Stimulated activated naive CD4-positive, alpha-beta T cell treated with Interleukin-2 at 50 U/mL for 16 hours (primary cell): ENCODE results near the gene PAFAH1B1.
"Not testable (repeated sequence)": the region's sequence is repeated elsewhere in the genome, so short reads cannot be mapped to it uniquely, and the experiment has no call there.

ENCODE experiments used
- DNase-seq: peaks from one replicate; lab custom pipeline; 2025; lab: John Stamatoyannopoulos, UW

Gene PAFAH1B1

DNA sequence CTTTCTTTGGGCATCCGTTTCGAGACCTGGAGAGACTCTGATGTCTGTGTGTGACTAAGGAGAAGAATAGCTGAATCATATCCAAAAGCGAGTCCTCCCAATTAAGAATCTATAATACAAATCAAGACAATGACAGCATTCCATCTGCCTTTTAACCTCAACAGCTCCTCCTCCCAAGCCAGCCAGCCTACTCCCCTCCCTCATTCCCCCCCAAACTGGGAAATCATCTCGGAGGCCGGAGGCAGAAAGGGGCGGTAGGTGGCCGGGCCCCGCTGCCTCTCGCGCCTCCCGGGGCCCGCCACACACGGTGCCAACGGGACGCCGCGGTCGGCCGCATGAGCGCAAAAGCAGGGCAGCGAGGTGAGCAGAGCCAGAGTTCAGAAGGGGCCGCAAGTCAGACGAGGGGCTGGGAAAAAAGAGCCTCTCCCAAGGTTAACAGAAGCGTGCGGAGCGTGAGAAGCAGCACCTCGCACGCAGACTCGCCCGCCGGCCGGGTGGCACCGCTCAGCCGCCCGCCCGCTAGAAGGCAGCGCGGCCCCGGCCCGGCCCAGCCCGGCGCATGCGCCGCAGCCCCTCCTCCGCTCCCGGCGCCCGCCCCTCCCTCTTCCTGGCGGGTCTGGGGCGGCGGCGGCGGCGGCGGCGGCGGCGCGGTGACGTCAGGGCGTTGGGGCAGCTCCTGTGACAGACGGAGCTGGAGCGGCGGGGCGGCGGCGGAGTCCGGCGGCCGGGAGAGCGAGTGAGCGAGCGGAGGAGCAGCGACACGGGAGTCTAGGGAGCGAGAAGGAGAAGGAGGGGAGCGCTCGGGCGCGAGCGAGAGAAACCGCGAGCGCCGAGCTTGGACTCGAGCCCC lies at the start of gene PAFAH1B1:
Gene PAFAH1B1, plus strand, starts transcription at position 684 of the 850 bp plus-strand sequence. CDS start 44,635 bp downstream, outside the sequence.
- DNase-seq: peak; percentile 93

DNA sequence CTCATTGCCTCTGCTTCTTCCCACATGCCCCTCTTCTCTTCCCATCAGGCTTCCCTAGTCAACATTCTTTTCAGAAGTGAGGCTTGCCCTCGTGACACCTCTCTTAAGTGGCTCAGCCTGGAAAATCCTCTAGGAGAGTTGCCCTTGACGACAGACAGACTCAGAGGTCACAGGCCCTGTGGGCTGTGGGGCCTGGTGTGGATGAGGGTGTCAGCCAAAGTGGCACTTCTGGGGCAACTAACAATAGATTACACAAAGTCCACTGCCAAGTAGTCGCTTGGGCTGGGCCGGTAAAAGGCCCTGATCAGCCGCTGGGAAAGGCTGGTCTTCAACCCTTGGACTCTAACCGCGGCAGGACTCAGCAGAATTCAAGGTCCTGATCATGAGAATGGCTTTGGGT lies 48.1 kb upstream of the PAFAH1B1 start:
- no peak for DNase-seq

DNA sequence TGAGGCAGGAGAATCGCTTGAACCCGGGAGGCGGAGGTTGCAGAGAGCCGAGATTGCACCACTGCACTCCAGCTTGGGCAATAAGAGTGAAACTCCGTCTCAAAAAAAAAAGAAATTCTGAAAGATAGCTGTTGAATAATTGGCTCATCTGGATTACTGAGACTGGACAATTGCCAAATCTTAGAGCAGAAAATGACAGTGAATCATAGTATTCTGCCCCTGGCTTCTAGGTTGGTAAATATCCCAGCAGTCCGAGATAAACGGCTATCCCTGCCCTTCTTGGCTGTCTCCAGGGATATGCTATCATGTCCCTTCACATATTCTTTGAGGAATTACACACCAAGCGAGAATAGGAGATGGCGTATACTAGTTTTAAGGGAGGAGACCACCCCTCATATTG lies 46.3 kb upstream of the PAFAH1B1 start:
- no peak for DNase-seq

DNA sequence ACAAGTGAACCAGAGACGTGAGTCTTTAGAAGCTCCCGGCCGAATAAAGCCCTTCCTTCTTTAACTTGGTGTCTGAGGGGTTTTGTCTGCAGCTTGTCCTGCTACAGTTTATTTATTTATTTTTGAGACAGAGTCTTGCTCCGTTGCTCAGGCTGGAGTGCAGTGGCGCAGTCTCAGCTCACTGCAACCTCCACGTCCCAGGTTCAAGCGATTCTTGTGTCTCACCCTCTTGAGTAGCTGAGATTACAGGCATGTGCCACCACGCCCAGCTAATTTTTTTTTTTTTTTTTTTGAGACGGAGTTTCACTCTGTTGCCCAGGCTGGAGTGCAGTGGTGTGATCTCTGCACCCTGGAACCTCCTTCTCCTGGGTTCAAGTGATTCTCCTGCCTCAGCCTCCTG lies 45.4 kb upstream of the PAFAH1B1 start:
- not testable (repeated sequence) for DNase-seq

DNA sequence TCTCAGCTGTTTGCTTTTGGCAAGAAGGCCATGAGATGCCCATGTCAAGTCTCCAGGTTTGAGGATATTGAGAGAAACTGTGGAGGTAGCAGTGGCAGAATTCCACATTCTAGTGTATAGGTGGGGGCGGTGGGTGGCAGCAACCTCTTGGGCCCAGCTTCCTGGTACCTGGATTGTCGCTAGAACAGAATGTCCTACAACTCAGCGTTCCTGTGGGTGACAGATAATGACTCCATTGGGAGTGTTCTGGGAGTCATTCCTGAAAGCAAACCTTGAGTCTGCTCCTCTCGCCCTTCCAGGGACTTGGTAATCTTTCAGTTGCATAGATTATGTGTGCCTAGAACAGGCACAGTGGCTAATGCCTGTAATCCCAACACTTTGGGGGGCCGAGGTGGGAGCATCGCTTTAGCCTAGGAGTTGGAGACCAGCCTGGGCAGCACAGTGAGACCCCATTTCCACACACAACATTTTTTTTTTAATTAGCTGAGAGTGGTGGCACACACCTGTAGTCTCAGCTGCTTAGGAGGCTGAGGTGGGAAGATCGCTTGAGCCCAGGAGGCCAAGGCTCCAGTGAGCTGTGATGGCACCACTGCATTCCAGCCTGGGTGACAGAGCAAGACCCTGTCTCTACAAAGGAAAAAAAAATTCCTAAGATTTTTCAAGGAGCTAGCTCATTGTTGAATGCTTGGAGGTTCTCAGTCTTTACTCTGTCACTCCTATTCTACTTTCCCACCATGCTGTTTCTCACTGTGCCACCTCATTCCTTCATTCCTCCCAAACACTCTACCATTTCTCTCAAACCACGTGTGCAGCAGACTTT lies 43.9 kb upstream of the PAFAH1B1 start:
- no peak for DNase-seq

DNA sequence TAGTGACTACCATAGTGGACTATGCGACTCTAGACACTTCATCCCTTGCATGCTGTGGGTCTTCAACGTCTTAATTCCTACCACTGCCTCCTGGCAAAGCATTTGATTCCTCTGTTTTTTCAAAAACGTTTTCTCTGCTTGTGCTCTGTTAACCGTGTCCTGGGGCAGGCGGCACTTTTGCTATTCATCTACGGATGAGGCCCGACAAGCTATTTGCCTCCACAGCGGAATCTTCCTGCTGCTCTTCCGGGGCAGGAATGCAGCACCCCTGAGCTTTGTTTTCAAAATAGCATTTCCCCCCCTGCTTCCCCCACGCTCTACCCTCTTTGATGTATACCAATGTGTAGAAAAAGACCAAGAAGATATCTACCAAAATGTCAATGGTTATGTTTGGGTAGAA lies 42.0 kb upstream of the PAFAH1B1 start:
- no peak for DNase-seq

DNA sequence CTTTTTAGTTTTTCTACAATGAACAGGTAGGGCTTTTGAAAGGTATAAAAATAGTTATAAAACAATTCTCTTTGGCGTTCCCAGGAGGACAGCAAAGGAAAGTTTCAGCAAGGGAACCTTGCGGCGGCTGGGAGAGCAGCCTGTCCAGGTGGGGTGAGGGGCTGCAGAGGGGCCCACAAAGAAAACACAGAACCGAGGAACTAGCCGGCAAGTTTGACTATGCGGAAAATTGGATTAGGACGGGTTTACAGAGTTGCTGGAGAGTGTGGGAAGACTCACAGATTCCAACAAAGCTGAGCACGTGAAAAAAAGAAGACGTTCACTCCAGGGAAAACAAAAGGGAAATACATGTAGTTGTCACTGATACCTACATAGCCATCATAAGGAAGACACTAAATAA lies 41.5 kb upstream of the PAFAH1B1 start:
- DNase-seq: no peak

DNA sequence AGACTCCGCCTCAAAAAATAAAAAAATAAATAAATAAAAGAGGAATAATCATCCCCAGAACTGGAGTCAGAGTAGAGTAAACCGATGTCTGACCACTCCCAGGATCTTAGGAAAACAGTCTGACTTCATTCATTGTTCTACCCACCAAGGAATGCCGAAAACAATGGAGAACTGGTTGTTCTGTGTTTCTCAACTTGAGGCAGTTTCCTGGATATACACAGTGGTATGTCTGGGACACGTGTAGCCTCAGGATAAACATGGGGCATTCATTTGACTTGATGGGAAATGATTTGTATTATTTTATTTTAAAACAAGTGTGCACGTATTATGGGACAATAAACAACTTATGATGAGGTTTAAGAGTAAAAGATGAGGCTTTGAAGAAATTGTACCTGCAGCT lies 32.8 kb upstream of the PAFAH1B1 start:
- no peak for DNase-seq

DNA sequence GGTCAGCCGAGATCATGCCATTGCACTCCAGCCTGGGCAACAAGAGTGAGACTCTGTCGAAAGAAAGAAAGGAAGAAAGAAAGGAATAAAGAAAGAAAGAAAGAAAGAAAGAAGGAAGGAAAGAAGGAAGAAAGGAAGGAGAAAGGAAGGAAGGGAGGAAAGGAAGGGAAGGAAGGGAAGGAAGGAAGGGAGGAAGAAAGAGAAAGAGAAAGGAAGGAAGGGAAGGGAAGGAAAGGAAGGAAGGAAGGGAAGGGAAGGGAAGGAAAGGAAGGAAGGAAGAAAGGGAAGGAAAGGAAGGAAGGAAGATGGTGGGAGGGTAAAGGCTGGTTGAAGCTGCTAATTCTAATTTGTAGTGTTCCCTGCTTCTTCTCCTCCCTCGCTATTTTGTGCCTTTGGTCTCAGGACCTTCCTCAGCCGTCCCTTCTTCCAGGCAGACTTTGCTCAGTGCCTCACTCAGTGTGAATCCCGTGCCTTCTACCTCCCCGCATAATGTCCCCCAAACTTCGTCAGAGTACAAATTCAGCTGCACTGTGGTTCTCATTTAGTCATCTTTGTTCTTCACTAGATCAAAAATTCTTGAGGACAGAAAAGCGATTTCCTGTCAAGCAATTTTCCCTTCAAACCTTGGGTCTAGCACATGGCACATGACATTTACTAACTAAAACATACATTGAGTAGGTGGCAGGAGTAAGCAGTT lies 31.1 kb upstream of the PAFAH1B1 start:
- DNase-seq: no peak

DNA sequence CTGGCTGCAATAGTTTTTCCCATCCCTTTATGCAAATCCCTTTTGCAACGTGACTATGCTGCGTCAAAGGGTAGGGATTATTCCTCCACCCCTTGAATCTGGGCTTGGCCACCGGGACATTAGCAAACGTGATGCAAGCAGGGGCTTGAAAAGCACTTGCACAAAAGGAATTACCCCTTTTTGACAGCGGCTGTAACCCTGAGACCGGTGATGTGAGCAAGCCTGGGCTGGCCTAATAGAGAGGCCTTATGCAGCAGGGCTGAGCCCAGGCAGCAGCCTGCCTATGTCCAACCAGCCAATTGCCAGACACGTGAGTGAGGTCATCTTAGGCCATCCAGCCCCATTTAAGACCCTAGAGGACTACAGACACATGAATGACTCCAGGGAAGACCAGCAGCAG lies 30.4 kb upstream of the PAFAH1B1 start:
- DNase-seq: no peak

DNA sequence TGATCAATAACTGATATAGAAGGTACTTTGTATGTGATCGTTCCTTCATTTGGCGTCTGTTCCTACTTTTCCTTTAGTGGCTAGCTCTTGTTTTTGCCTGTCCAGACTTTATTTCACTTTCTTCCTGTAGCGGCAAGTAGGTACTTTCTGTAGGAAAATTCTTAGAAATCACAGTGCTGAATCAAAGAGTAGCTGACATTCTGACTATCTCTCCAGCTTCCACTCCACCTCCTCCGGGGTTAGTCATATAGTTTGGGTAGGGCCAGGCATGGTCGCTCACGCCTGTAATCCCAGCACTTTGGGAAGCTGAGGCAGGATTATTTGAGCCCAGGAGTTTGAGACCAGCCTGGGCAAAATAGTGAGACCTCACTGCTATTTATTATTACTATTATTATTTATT lies 29.9 kb upstream of the PAFAH1B1 start:
- no peak for DNase-seq

DNA sequence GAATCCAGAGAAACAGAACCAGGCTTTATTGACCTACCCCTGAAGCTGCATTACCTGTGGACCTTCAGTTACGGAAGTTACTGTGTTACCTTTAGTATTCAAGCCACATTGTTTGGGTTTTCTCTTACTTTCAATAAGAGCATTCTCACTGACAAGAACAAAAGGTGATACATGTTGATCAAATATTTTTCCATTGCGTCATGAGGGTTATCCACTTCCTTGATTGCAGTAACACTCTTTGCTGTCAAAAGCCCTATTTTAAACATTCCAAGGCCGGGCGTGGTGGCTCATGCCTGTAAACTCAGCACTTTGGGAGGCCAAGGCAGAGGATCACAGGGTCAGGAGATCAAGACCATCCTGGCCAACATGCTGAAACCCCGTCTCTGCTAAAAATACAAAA lies 28.6 kb upstream of the PAFAH1B1 start:
- DNase-seq: no peak

DNA sequence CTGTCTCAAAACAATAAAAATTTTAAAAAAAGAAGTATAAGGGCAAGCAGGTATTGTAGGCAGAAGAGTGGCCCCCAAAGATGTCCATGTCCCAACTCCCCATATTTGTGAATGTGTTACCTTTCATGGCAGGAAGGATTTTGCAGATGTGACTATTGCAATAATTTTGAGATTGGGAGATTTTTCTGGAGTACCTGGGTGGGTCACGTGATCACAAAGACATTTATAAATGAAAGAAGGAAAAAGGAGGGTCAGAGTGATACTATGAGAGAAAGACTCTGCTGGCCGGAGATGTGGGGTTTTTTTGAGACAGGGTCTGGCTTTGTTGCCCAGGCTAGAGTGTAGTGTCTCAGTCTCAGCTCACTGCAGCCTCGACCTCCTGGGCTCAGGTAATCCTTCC lies 27.4 kb upstream of the PAFAH1B1 start:
- no peak for DNase-seq

DNA sequence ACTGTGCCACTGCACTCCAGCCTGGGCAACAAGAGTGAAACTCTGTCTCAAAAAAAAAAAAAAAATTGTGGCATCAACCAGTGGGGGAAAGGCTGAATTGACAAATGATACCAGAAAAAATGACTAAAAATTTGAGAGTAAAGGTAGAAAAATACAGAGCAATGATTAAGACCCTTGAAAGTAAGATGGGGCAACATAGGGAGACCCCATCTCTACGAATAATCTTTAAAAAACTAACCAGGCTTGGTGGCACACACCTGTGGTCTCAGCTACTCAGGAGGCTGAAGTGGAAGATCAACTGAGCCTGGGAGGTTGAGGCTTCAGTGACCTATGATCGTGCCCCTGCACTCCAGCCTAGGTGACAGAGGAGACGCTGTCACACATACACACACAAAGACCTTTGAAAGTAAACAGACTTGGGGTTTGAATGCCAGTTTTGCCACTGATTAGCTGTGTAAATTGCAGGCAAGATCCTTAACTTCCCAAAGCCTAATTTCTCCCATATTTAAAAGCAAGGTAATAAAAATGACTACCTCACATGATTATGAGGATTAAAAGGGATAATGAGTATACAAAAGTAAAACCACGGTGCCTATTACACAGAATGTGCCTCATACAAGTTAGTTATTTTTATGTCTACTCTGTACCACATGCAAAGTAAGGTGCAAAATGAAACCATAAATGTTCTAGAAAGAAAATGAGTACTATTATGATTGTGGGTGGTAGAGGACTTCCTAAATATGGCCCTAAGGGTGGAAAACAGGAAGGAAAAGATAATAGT lies 21.7 kb upstream of the PAFAH1B1 start:
- no peak for DNase-seq

DNA sequence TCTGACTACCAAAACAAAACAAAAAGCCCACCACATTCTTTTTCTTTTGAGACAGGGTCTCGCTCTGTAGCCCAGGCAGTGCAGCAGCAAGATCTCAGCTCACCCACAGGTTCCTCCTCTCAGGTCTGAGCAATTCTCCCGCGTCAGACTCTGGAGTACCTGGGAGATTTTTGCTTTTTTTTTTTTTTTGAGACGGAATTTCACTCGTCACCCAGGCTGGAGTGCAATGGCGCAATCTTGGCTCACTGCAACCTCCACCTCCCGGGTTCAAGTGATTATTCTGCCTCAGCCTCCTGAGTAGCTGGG lies 21.2 kb upstream of the PAFAH1B1 start:
- not testable (repeated sequence) for DNase-seq

DNA sequence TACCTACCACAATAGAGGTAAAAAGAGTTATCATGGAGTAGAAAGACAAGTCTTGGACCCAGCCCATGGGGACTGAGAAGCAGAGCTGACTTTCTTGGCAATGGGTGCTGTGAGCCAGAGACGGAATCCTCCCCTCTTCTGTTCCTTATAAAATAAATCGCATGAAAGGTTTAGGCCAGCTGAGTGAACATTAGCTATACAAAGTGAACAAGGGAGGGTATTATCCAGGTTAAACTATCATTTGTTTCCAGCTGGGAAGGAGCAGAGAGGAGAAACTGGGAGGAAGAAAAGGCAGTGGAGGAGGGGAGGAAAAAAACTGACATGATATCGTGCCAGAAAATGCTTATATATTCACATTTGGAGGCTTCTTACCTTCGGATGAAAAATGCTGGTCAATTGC lies 13.3 kb upstream of the PAFAH1B1 start:
- DNase-seq: no peak

DNA sequence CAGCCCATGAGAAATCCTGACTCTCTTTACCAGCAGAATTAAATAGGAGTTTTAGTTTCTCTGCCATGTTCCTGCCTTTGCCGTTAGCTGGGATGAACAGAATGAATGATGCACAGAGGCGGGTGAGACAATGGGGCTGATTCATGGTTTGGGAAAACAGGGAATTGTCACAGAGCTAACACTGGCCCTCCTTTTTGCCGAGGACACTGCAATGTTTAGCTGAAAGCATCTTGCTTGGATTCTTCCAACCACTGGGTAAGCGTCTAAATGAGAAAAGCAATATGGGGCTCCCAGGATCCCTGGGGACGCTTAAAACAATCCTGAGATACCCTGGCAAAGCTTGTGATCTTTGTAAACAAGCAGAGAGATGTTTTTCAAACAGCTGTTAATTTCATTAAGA lies 12.8 kb upstream of the PAFAH1B1 start:
- DNase-seq: no peak

DNA sequence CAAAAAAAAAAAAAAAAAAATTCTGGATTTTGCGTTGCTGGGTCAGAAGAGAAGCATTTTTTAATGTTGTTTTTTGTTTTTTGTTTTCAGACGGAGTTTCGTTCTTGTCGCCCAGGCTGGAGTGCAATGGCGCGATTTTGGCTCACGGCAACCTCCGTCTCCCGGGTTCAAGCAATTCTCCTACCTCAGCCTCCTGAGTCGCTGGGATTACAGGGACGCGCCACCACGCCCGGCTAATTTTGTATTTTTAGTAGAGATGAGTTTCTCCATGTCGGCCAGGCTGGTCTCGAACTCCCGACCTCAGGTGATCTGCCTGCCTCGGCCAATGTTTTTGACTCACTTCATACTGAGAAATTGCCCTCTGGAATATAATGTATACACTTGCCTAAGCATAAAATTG lies 11.0 kb upstream of the PAFAH1B1 start:
- DNase-seq: no peak

DNA sequence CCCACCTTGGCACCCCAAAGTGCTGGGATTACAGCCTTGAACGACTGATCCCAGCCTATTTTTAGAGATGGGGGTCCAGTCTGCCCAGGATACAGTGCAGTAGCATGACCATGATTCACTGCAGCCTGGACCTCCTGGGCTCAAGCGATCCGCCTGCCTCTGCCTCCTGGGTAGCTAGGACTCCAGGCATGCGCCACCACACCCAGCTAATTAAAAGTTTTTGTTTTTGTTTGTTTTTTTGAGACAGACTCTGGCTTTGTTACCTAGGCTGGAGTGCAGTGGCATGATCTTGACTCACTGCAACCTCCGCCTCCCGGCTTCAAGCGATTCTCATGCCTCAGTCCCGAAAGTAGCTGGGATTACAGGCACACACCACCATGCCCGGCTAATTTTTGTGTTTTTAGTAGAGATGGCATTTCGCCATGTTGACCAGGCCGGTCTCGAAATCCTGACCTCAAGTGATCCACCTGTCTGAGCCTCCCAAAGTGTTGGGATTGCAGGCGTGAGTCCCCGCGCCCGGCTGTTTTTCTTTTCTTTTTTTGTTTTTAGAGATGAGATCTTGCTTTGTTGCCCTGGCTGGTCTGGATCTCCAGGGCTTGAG lies 2.3 kb upstream of the PAFAH1B1 start:
- no peak for DNase-seq

DNA sequence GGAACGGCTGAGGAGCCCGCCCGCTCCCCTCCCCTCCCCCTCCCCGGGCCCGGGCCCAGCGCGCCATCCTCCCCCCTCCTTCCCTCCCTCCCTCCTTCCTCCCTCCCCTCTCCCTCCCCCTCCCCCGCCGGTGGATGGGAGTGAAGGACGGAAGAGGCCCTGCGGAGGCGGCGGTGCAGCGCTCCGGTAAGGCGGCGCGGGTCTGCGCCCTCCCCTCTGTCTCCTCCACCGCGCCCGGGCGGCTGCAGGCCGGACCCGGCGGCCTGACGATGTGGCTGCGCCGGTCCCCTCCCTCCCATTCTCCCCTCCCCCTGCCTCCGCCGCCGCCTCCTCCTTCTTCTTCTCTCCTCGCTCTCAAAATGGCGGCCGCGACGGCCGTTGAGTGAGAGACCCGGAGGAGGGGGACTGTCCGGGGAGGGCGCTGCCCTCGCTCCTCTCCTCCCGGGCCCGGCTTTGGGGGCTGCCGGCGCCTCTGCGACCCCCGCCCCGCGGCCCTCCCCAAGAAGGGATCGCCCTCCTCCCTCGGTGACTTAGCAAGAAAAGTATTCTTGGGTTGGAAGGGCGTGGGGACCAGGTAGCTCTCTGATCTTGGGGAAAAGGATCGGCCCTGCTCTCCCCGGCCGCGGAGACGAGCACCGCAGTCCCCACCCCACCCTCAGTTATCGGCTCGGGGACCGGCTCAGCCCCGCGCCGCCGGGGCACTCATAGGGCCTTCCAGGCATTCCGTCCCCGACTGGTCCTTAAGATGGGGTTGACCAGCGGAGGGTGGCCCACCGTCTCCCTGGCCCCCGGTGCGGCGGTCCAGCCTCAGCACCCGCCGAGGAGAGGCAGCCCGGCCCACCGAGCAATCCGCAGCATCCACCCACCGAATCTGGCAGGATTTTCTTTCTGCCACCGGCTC lies 617 bp downstream of the PAFAH1B1 start:
- peak; percentile 87 for DNase-seq
